OCI-LY3 (cell line): ENCODE measurements around the gene DDX41.

ENCODE experiments used
- H2AFZ ChIP-seq: fragments of 200-600, 300-600 bp; shearing (Covaris generic); 2 replicates; pipeline ENCODE4 v1.6.0; 2014; ENCODE audit warnings: antibody characterized with exemption, low read depth, low read length
- H3K27ac ChIP-seq: fragments of 200-600, 300-600 bp; sonication (generic); 2 replicates; pipeline ENCODE4 v1.5.1; 2014; ENCODE audit warnings: mild to moderate bottlenecking, low read length, moderate library complexity, mixed read lengths
- H3K27me3 ChIP-seq: fragments of 200-600, 300-600 bp; sonication (generic); 2 replicates; pipeline ENCODE4 v1.6.1; 2014; ENCODE audit warnings: low read depth, low read length, mixed read lengths
- H3K36me3 ChIP-seq: fragments of 200-600, 300-600 bp; sonication (generic); replicated peaks from 2 replicates; pipeline ENCODE3; 2014; ENCODE audit warnings: low read depth, low read length, mixed read lengths
- H3K4me1 ChIP-seq: fragments of 300-600, 200-600 bp; sonication (generic); 2 replicates; pipeline ENCODE4 v1.6.1; 2014; ENCODE audit warnings: low read length, mixed read lengths
- H3K4me2 ChIP-seq: fragments of 200-600, 300-600 bp; sonication (generic); 2 replicates; pipeline ENCODE4 v1.6.1; 2014; ENCODE audit warnings: low read length, mixed read lengths
- H3K4me3 ChIP-seq: fragments of 300-600, 200-600 bp; sonication (generic); 2 replicates; pipeline ENCODE4 v1.5.1; 2014; ENCODE audit warnings: antibody characterized with exemption, mild to moderate bottlenecking, low read length, moderate library complexity
- H3K79me2 ChIP-seq: fragments of 300-600, 200-600 bp; shearing (Covaris generic); 2 replicates; pipeline ENCODE4 v1.6.1; 2014; ENCODE audit warnings: mild to moderate bottlenecking, low read length, mixed read lengths
- H3K9ac ChIP-seq: fragments of 300-600, 200-600 bp; shearing (Covaris generic); 2 replicates; pipeline ENCODE4 v1.6.0; 2014; ENCODE audit warnings: mild to moderate bottlenecking, low read length, moderate library complexity
- H3K9me3 ChIP-seq: fragments of 200-600, 300-600 bp; shearing (Covaris generic); 2 replicates; pipeline ENCODE4 v1.6.1; 2014; ENCODE audit warnings: low read length, mixed read lengths; ENCODE audit not compliant: insufficient read depth
- H4K20me1 ChIP-seq: fragments of 200-600, 300-600 bp; sonication (generic); 2 replicates; pipeline ENCODE4 v1.6.1; 2016; ENCODE audit warnings: low read length, mixed read lengths; ENCODE audit not compliant: insufficient read depth
- CTCF ChIP-seq: fragments of 200-600, 300-600 bp; sonication (generic); IDR thresholded peaks from 2 replicates; pipeline ENCODE4 v1.5.1; 2014; ENCODE audit warnings: antibody characterized with exemption, low read length, low read depth
- EZH2phosphoT487 ChIP-seq: fragments of 200-600 bp; shearing (Covaris generic); IDR thresholded peaks from 2 replicates; pipeline ENCODE4 v1.6.1; 2018; ENCODE audit warnings: antibody characterized with exemption, mixed run types, low read depth

The DDX41 gene

DNA sequence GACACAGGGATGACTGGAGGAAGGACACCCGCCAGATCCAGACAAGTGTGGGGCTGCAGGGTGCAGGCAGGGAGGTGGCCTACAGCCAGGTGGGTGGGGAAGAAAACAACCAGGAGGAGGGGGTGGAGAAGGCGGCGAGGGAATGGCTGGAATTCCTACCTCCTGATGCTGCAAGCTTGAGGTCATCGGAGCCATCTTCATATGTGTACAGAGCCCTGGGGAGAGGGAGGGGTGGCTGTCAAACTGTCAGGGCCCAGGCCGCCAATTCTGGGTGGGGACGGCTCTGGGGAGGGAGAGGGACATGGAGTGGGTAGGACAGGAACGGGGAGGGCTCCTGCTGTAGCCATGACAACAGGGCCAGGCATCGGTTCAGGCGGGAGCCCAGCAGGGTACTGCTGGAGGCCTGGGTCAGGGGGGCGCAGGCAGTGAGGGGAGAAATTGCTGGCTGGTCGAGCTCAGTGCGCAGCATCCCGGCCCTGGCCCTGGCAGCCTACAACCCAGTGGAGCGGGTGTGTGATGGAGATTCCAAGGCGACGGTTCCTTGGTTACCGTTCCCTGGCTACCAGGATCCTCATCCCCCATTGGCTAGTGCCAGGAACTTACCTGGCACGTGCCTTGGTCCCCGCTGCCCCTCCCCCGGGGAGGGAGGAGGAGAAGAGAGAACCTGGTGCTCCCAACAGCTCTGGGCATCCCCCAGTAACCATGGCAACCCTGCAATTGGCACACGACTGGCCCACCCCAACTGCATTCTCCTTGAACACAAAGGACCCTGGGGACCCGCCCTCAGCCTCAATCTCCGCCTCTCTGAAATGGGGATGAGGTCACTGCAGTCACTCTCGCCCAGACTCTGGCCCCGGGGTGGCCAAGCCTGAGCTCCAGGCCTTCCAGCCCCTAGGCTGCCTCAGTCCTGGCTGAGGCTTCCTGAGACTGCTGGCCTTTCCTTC lies 47.8 kb downstream of the DDX41 start:
- Histone ChIP-seq H3K79me2 (peaks cover 35% of the 10 kb centered on the region), H3K9ac (no peak overlapping the region), H3K4me2 (no peak overlapping the region), H3K4me1 (peaks cover 8% of the 10 kb centered on the region), H3K27me3 (no peaks in the 10 kb centered on the region), H4K20me1 (peaks cover 33% of the 10 kb centered on the region), H3K9me3 (0 out of 2 replicates have a peak, but pooled peaks cover 3% of the 10 kb centered on the region), H3K4me3 (no peak overlapping the region), H2AFZ (no peak overlapping the region), H3K36me3 (peaks cover 23% of the 10 kb centered on the region), H3K27ac (no peak overlapping the region)
- TF ChIP-seq EZH2phosphoT487 (no peak), CTCF (no peak)

DNA sequence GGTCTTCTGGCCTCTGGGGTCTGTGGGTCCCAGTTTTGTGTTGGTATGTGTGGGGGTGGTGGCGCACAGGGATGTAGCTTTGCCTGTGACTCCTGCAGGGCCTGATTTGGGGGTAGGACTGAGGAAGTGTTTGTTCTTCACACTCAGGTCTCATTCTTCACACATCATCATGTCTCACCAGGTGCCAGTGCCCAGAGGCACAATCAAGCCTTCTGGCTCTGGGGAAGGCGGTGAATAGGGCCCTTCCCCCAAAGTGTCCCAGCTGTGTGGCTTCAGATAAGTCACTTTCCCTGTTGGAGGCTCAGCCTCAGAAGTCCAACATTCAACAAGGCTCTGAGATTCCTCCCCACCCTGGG lies 48.5 kb downstream of the DDX41 start:
- Histone ChIP-seq H3K4me1 (peaks cover 6% of the 10 kb centered on the region), H3K4me2 (no peak overlapping the region), H3K27ac (no peak overlapping the region), H4K20me1 (peaks cover 33% of the 10 kb centered on the region), H3K9ac (no peak overlapping the region), H3K9me3 (0 out of 2 replicates have a peak, but pooled peaks cover 3% of the 10 kb centered on the region), H2AFZ (no peak overlapping the region), H3K27me3 (no peaks in the 10 kb centered on the region), H3K79me2 (peaks cover 35% of the 10 kb centered on the region), H3K4me3 (no peak overlapping the region), H3K36me3 (peaks cover 27% of the 10 kb centered on the region)
- no peak for TF ChIP-seq CTCF
- no peak for TF ChIP-seq EZH2phosphoT487

DNA sequence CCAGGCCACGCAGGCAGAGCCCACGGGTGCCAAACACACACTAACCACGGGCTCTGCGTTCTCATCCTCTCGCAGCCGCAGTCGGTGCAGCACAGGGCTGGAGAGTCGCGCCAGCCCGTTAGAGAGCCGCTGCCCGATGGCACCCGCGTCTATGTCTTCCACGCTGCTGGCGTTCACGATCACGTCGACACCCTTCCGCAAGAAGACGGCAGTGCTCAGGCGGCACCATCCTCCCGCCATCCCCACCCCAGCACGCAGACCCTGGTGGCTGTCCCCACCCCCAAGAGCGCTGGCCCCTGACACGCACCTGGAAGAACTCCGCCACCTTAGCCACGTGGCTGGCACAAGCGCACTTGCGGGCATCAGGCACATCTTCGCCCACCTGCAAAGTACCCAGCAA lies 49.3 kb downstream of the DDX41 start:
- H3K4me2 ChIP-seq: no peak overlapping the region
- no peak overlapping the region for H3K27ac ChIP-seq
- 0 out of 2 replicates have a peak, but pooled peaks cover 3% of the 10 kb centered on the region for H3K9me3 ChIP-seq
- H4K20me1 ChIP-seq: peaks cover 33% of the 10 kb centered on the region
- no peak overlapping the region for H2AFZ ChIP-seq
- H3K4me3 ChIP-seq: no peak overlapping the region
- TF ChIP-seq CTCF (no peak), EZH2phosphoT487 (no peak)
- peaks cover 6% of the 10 kb centered on the region for H3K4me1 ChIP-seq
- peaks cover 31% of the 10 kb centered on the region for H3K79me2 ChIP-seq
- H3K27me3 ChIP-seq: no peaks in the 10 kb centered on the region
- H3K36me3 ChIP-seq: peaks cover 27% of the 10 kb centered on the region
- H3K9ac ChIP-seq: no peak overlapping the region

DNA sequence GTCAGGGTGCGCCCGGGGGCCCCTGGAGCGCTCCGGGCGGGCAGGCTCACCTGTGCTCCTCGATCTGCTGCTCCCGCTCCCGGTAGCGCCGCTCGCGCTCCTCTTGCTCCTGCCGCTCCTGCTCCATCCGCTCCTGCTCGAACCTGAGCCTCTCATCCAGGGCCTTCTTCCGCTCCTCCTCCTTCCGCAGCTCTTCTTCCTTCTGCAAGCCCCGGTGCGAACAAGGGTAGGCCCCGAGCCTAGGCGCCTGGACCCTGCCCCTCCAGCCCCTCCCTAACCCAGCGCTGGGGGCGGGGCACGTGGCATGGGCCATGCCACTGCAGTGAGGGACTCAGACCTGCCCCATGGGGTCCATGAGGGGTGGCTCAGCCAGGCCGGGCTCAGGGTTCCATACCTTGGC lies 49.9 kb downstream of the DDX41 start:
- no peak overlapping the region for H3K4me3 ChIP-seq
- 0 out of 2 replicates have a peak, but pooled peaks cover 3% of the 10 kb centered on the region for H3K9me3 ChIP-seq
- H3K27ac ChIP-seq: no peak overlapping the region
- no peak overlapping the region for H2AFZ ChIP-seq
- peaks cover 2% of the 10 kb centered on the region for H3K4me1 ChIP-seq
- peaks cover 30% of the 10 kb centered on the region for H4K20me1 ChIP-seq
- H3K79me2 ChIP-seq: peaks cover 25% of the 10 kb centered on the region
- H3K36me3 ChIP-seq: peaks cover 27% of the 10 kb centered on the region
- TF ChIP-seq CTCF (no peak), EZH2phosphoT487 (no peak)
- no peak overlapping the region for H3K9ac ChIP-seq
- H3K4me2 ChIP-seq: no peak overlapping the region
- no peaks in the 10 kb centered on the region for H3K27me3 ChIP-seq
